Stimulated activated CD8-positive, alpha-beta memory T cell treated with anti-CD3 and anti-CD28 coated beads, Interleukin-7, amount 100 ng/mL, for 1 hour (primary cell): ENCODE data around the gene NPEPPS.
"Not testable (repeated sequence)": the region's sequence is repeated elsewhere in the genome, so short reads cannot be mapped to it uniquely, and the experiment has no call there.

Experiments used
- DNase-seq, 2 donors: peaks; one replicate each; pipeline ENCODE4 v3.0.0-alpha.2; 2020; ENCODE audit warnings: low read depth in 2 of 2

Gene NPEPPS, protein sequence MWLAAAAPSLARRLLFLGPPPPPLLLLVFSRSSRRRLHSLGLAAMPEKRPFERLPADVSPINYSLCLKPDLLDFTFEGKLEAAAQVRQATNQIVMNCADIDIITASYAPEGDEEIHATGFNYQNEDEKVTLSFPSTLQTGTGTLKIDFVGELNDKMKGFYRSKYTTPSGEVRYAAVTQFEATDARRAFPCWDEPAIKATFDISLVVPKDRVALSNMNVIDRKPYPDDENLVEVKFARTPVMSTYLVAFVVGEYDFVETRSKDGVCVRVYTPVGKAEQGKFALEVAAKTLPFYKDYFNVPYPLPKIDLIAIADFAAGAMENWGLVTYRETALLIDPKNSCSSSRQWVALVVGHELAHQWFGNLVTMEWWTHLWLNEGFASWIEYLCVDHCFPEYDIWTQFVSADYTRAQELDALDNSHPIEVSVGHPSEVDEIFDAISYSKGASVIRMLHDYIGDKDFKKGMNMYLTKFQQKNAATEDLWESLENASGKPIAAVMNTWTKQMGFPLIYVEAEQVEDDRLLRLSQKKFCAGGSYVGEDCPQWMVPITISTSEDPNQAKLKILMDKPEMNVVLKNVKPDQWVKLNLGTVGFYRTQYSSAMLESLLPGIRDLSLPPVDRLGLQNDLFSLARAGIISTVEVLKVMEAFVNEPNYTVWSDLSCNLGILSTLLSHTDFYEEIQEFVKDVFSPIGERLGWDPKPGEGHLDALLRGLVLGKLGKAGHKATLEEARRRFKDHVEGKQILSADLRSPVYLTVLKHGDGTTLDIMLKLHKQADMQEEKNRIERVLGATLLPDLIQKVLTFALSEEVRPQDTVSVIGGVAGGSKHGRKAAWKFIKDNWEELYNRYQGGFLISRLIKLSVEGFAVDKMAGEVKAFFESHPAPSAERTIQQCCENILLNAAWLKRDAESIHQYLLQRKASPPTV

GRCh38 chr17:47530557-47531232, at the start of gene NPEPPS:
TSS of gene NPEPPS (plus strand) at chr17:47531108. CDS start at chr17:47531301, 193 bp downstream.
- peak; percentile 76 to 77 for DNase-seq

GRCh38 chr17:47491841-47492212, 39.1 kb upstream of the NPEPPS start:
- DNase-seq = not testable (repeated sequence)

DNA sequence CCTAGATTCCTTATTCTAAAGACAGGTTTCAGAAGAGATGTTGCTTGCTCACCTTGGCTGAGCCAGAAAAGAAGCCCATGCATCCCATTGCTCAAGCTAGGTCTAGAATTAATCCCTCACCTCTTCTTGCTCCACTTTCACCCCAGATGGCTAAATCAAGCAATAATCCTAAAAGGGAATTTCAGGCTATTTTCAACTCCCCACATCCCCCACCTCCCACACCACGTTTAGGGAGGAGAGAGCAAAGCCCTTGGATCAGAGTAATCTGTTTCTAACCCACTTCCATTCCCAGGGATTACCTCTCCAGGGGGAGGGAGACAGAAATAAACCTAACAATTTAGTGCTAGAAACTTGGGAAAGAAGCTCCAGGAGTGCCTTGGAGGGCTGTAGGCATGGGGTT, 31.8 kb upstream of the NPEPPS start:
- DNase-seq = not testable (repeated sequence)

- DNase-seq = not testable (repeated sequence)
Measured at GRCh38 chr17:47499494-47499893, 31.4 kb upstream of the NPEPPS start.

DNA sequence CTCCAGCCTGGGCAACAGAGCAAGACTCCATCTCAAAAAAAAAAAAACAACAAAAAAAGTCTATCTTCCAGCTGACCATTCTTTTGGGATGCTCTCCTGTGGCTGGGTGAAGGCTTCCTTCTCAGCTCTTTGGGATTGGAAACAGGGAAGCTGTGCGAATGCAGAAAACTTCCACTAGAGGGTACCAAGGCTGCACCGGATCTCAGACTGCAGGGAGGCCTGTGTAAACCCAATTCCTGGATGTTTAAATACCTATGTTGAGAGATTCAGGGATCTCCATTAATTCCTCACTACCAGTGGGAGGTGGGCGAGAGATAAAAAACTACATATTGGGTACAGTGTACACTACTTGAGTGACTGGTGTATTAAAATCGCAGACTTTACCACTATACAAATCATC, 30.3 kb upstream of the NPEPPS start:
- not testable (repeated sequence) for DNase-seq

GRCh38 chr17:47502122-47502731, 28.7 kb upstream of the NPEPPS start:
- not testable (repeated sequence) for DNase-seq

- DNase-seq = not testable (repeated sequence)
Measured at GRCh38 chr17:47502776-47503455, 28.0 kb upstream of the NPEPPS start.

DNA sequence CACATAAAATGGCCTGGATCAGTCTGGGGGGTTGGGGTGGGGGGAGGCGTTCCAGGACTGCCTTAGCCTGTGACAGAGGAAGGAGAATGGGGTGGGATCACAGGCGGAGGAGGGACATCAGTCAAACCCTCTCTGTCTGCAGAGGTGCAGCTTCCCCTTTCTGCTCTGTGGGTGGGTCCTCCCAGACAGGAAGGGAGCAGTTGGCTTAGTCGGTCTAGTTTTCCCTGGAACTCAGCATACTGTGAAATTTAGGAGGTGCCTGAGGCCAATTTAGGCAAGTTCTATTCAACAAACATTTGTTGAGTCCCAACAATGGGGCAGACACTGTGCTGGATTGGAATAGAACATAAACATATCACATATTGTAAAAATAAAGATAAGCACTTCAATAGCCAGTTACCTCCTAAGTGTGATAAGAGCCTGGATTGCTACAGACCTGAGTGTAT, 19.2 kb upstream of the NPEPPS start:
- DNase-seq = not testable (repeated sequence)

DNA sequence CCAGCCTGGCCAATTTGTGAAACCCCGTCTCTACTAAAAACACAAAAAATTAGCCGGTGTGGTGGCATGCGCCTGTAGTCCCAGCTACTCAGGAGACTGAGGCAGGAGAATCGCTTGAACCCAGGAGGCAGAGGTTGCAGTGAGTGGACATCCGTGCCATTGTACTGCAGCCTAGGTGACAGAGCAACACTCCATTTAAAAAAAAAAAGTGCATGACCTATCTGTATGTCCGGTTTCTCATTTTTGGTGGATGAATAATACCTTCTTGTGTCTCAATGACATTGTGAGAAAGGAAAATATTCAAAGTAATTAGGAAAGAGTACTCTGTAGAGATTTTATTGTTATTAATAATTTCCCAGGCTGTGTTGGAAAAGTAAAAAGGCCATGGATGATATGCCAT, 17.6 kb upstream of the NPEPPS start:
- DNase-seq = not testable (repeated sequence)

DNA sequence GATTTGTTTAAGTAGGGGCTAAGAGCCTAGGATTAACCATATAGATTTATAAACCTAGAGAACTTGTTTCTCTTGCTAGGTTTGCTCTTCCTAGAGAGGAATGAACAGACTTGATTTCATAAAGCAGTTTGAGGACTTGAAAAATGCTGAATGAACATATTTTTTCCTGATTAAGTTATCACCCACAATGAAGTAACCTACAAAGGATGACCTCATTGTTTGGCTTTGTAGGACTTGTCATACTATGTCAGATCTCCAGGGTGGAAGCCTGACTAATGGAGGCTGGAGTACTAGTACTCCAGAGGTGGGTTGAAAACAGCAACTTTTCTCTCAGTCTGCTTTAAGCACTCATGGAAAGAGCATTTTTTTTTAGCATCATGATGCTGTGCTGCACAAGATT, 12.0 kb upstream of the NPEPPS start:
- DNase-seq = not testable (repeated sequence)

- not testable (repeated sequence) for DNase-seq
Measured at GRCh38 chr17:47519365-47519764, 11.5 kb upstream of the NPEPPS start.

- DNase-seq = not testable (repeated sequence)
Measured at GRCh38 chr17:47520279-47520678, 10.6 kb upstream of the NPEPPS start.

- DNase-seq = not testable (repeated sequence)
Measured at GRCh38 chr17:47521434-47521833, 9.5 kb upstream of the NPEPPS start.

- not testable (repeated sequence) for DNase-seq
Measured at GRCh38 chr17:47522341-47522740, 8.6 kb upstream of the NPEPPS start.

DNA sequence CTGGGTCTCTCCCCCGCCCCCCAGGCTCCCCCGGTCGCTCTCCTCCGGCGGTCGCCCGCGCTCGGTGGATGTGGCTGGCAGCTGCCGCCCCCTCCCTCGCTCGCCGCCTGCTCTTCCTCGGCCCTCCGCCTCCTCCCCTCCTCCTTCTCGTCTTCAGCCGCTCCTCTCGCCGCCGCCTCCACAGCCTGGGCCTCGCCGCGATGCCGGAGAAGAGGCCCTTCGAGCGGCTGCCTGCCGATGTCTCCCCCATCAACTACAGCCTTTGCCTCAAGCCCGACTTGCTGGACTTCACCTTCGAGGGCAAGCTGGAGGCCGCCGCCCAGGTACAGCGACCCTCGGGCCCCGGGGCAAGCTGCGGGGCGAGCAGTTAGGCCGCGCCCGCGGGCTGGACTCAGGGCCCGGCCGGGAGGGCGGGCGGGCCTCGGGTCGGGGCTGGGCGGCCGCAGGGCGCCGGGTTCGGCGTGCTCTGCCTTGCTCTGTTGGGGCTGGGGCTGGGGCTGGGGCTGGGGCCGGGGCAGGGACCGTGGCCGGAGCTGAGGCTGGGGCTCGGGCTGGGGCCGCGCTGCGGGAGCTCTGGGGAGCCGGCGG, 419 bp downstream of the NPEPPS start:
- DNase-seq = not testable (repeated sequence)

- not testable (repeated sequence) for DNase-seq
Measured at GRCh38 chr17:47539085-47539484, 8.2 kb downstream of the NPEPPS start.

GRCh38 chr17:47541676-47542075, 10.8 kb downstream of the NPEPPS start:
- not testable (repeated sequence) for DNase-seq

GRCh38 chr17:47544327-47544726, 13.4 kb downstream of the NPEPPS start:
- not testable (repeated sequence) for DNase-seq

DNA sequence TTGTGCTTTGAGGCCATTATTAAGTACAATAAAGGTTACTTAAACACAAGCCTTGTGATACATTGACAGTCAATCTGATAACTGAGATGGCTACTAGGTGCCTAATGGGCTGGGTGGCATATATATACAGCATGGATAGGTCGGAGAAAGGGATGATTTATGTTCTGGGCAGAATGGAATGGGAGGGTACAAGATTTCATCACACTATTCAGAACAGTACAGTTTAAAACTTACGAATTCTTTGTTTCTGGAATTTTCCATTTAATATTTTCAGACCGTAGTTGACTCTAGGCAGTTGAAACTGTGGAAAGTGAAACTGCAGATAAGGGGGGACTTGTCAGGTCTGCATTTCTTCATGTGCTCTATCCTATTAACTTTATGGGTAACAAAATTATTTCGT, 23.8 kb downstream of the NPEPPS start:
- not testable (repeated sequence) for DNase-seq

DNA sequence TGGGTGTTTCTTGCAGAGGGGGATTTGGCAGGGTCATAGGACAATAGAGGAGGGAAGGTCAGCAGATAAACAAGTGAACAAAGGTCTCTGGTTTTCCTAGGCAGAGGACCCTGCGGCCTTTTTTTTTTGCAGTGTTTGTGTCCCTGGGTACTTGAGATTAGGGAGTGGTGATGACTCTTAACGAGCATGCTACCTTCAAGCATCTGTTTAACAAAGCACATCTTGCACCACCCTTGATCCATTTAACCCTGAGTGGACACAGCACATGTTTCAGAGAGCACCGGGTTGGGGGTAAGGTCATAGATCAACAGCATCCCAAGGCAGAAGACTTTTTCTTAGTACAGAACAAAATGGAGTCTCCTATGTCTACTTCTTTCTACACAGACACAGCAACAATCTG, 25.2 kb downstream of the NPEPPS start:
- DNase-seq = not testable (repeated sequence)
